Gastroesophageal sphincter (tissue), 4 donors: ENCODE measurements around the gene MAP4K4. TPM values are rescaled to one million over a fixed set of nuclear protein-coding genes. Genes with fewer than 3 reads are reported as not detected.

Experiments used
- ATAC-seq: fragments of 150-250 bp; one replicate; pipeline ENCODE4 v1.9.1; 2016; ENCODE audit warnings: mild to moderate bottlenecking, moderate library complexity
- H3K27ac ChIP-seq, 4 donors: fragments of 200-600 bp; sonication (generic) in 3 of 4; 1 replicate in 3 of 4; 2 replicates in 1 of 4; pipeline ENCODE4 v1.5.1; 2016 to 2019
- H3K27me3 ChIP-seq: fragments of 200-600 bp; sonication (generic); one replicate; pipeline ENCODE4 v1.5.1; 2019
- H3K36me3 ChIP-seq, 2 donors: fragments of 200-600 bp; sonication (generic); one replicate each; pipeline ENCODE4 v1.5.1; 2019; ENCODE audit warnings: control low read depth in 1 of 2
- H3K4me1 ChIP-seq, 3 donors: fragments of 200-600 bp; sonication (generic); 1 replicate in 2 of 3; 2 replicates in 1 of 3; pipeline ENCODE4 v1.5.1; 2016 to 2019; ENCODE audit warnings: control low read depth in 2 of 3
- H3K4me3 ChIP-seq, 2 donors: fragments of 200-600 bp; sonication (generic); one replicate each; pipeline ENCODE4 v1.5.1; 2019; ENCODE audit warnings: mild to moderate bottlenecking in 1 of 2, moderate library complexity in 1 of 2
- H3K9me3 ChIP-seq, 3 donors: fragments of 200-600 bp; sonication (generic); one replicate each; pipeline ENCODE4 v1.5.1; 2017 to 2019; ENCODE audit warnings: control low read depth in 2 of 3
- CTCF ChIP-seq, 4 experiments: fragments of 200-600 bp in 2 of 4; fragments of 450-650 bp in 2 of 4; sonication (generic) in 1 of 4; IDR thresholded peaks; one replicate each; pipeline ENCODE4 v1.5.1; 2017 to 2019; ENCODE audit warnings: antibody characterized with exemption in 4 of 4, mild to moderate bottlenecking in 2 of 4, moderate library complexity in 2 of 4
- EP300 ChIP-seq: sonication (generic); formaldehyde crosslinking; IDR thresholded peaks from one replicate; pipeline ENCODE4 v1.6.1; 2017; ENCODE audit warnings: antibody characterized with exemption, mild to moderate bottlenecking
- POLR2A ChIP-seq, 2 donors: fragments of 450-650 bp; IDR thresholded peaks; one replicate each; pipeline ENCODE4 v1.6.1; 2017; ENCODE audit warnings: antibody characterized with exemption in 2 of 2, mild to moderate bottlenecking in 2 of 2, moderate library complexity in 1 of 2
- POLR2AphosphoS5 ChIP-seq: sonication (generic); formaldehyde crosslinking; IDR thresholded peaks from one replicate; pipeline ENCODE4 v1.6.1; 2017; ENCODE audit warnings: antibody characterized with exemption
- WGBS, 2 donors: methylation state at CpG; one replicate each; pipeline ENCODE4 v1.1.5; 2018; ENCODE audit warnings: low coverage in 1 of 2; 5-methylcytosine and 5-hydroxymethylcytosine counted together
- total RNA-seq, 4 donors: library from RNA; depleted of rRNA; stranded (reverse); fragments of >200 nt; gene quantifications; one replicate each; pipeline ENCODE4 v1.1.0, GENCODE V29; 2016

MAP4K4 gene
- total RNA-seq, 4 donors from 2014 or later = 35.8 to 59.5 (median 48.9) TPM

GRCh38 chr2:101753720-101754490 lies 56.4 kb downstream of the MAP4K4 start:
- TF ChIP-seq EP300 = no peak
- TF ChIP-seq POLR2A (IDR thresholded peaks at IDR 0.05) = no peak
- TF ChIP-seq POLR2AphosphoS5 = no peak
- TF ChIP-seq CTCF (IDR thresholded peaks at IDR 0.05) = no peak
- Histone ChIP-seq H3K4me3 (no peak overlapping the region), H3K27ac (peak overlapping the region in 1 of 4 donors; percentile 29), H3K9me3 (no peaks in the 10 kb centered on the region), H3K36me3 (no peaks in the 10 kb centered on the region), H3K27me3 (no peaks in the 10 kb centered on the region), H3K4me1 (peaks cover 25 to 72% (median 41%) of the 10 kb centered on the region in 3 donors)
- no peak for ATAC-seq
- 50 to 74% methylated on average over 2 to 5 of the region's 5 CpGs for WGBS, 2 donors

GRCh38 chr2:101754618-101755017 lies 57.1 kb downstream of the MAP4K4 start:
- no peak for ATAC-seq
- H3K4me1 ChIP-seq = peaks cover 25 to 72% (median 41%) of the 10 kb centered on the region in 3 donors

GRCh38 chr2:101756266-101756665 lies 58.8 kb downstream of the MAP4K4 start:
- no peaks in the 10 kb centered on the region for H3K9me3 ChIP-seq
- no peak for ATAC-seq
- no peak overlapping the region for H3K27ac ChIP-seq
- H3K4me1 ChIP-seq = peaks cover 25 to 68% (median 41%) of the 10 kb centered on the region in 3 donors
- no peaks in the 10 kb centered on the region for H3K36me3 ChIP-seq
- TF ChIP-seq CTCF (IDR thresholded peaks at IDR 0.05) (no peak), EP300 (no peak), POLR2A (IDR thresholded peaks at IDR 0.05) (no peak), POLR2AphosphoS5 (no peak)
- H3K27me3 ChIP-seq = no peaks in the 10 kb centered on the region
- no peak overlapping the region for H3K4me3 ChIP-seq
- 92 to 93% methylated on average over 1 to 3 of the region's 3 CpGs for WGBS, 2 donors

More at GRCh38 chr2:101754618-101755017, 57.1 kb downstream of the MAP4K4 start:
- H3K27me3 ChIP-seq = no peaks in the 10 kb centered on the region
- H3K4me3 ChIP-seq = no peak overlapping the region
- no peaks in the 10 kb centered on the region for H3K36me3 ChIP-seq
- peak overlapping the region in 2 of 4 donors; percentile 29 to 31 for H3K27ac ChIP-seq
- no peak for TF ChIP-seq POLR2AphosphoS5
- TF ChIP-seq EP300 = no peak
- TF ChIP-seq CTCF (IDR thresholded peaks at IDR 0.05) = no peak
- TF ChIP-seq POLR2A (IDR thresholded peaks at IDR 0.05) = no peak
- no peaks in the 10 kb centered on the region for H3K9me3 ChIP-seq
- 13 to 50% methylated on average over 1 to 2 of the region's 2 CpGs for WGBS, 2 donors

GRCh38 chr2:101758001-101758400 lies 60.5 kb downstream of the MAP4K4 start:
- ATAC-seq = no peak
- Histone ChIP-seq H3K4me3 (no peak overlapping the region), H3K4me1 (peaks cover 13 to 68% (median 31%) of the 10 kb centered on the region in 3 donors), H3K27ac (no peak overlapping the region), H3K36me3 (no peaks in the 10 kb centered on the region), H3K9me3 (no peaks in the 10 kb centered on the region), H3K27me3 (no peaks in the 10 kb centered on the region)
- WGBS, 2 donors = 84 to 90% methylated on average over 3 of the region's 3 CpGs
- no peak for TF ChIP-seq POLR2A (IDR thresholded peaks at IDR 0.05)
- TF ChIP-seq POLR2AphosphoS5 = no peak
- TF ChIP-seq CTCF (IDR thresholded peaks at IDR 0.05) = no peak
- no peak for TF ChIP-seq EP300

GRCh38 chr2:101759162-101759561 lies 61.7 kb downstream of the MAP4K4 start:
- H3K4me3 ChIP-seq = no peak overlapping the region
- ATAC-seq = peak; percentile 31
- no peaks in the 10 kb centered on the region for H3K9me3 ChIP-seq
- TF ChIP-seq POLR2A (IDR thresholded peaks at IDR 0.05) (no peak), POLR2AphosphoS5 (peak; percentile 38), EP300 (no peak), CTCF (IDR thresholded peaks at IDR 0.05) (no peak)
- WGBS, 2 donors = 13 to 31% methylated on average over 1 to 2 of the region's 2 CpGs
- no peaks in the 10 kb centered on the region for H3K27me3 ChIP-seq
- no peaks in the 10 kb centered on the region for H3K36me3 ChIP-seq
- H3K4me1 ChIP-seq = peaks cover 8 to 68% (median 30%) of the 10 kb centered on the region in 3 donors
- peak overlapping the region in 1 of 4 donors; percentile 22 for H3K27ac ChIP-seq
